ENCODE results near the gene NPR3. TPM values are rescaled to one million over a fixed set of nuclear protein-coding genes. Genes with fewer than 3 reads are reported as not detected.
"Not testable (repeated sequence)": the region's sequence is repeated elsewhere in the genome, so short reads cannot be mapped to it uniquely, and the experiment has no call there.

Gene NPR3
- total RNA-seq, 1 experiment from 2014 or later = 0.11 TPM

- DNase-seq = no peak
- Histone ChIP-seq H3K79me2 (ENCODE audit: low read length) (no peaks in the 10 kb centered on the region), H3K4me2 (ENCODE audit: low read depth, low read length, poor library complexity, severe bottlenecking) (no peak overlapping the region), H3K36me3 (ENCODE audit: insufficient read depth, low read length) (no peaks in the 10 kb centered on the region), H3K4me3 (ENCODE audit: low read length) (no peak overlapping the region), H4K20me1 (ENCODE audit: insufficient read depth, low read depth, low read length) (no peaks in the 10 kb centered on the region), H3K9ac (ENCODE audit: low read length) (no peak overlapping the region), H3K9me3 (ENCODE audit: low read length) (no peaks in the 10 kb centered on the region), H3K9me2 (replicated peaks; ENCODE audit: insufficient read depth, low read length) (no peaks in the 10 kb centered on the region), H3K4me1 (ENCODE audit: low read length) (no peaks in the 10 kb centered on the region), H3K27me3 (ENCODE audit: low read length) (no peaks in the 10 kb centered on the region), H2AFZ (ENCODE audit: low read length) (no peak overlapping the region), H3K27ac (ENCODE audit: low read length) (no peak overlapping the region)
Observed at GRCh38 chr5:32786311-32786710, 75.2 kb downstream of the NPR3 start.

- Histone ChIP-seq H3K9ac (ENCODE audit: low read length) (no peak overlapping the region), H3K9me2 (replicated peaks; ENCODE audit: insufficient read depth, low read length) (no peaks in the 10 kb centered on the region), H3K79me2 (ENCODE audit: low read length) (no peaks in the 10 kb centered on the region)
Observed at GRCh38 chr5:32790411-32790951, 79.4 kb downstream of the NPR3 start.

GRCh38 chr5:32791536-32792243, 80.6 kb downstream of the NPR3 start:
- no peaks in the 10 kb centered on the region for H3K4me1 ChIP-seq (ENCODE audit: low read length)
- no peak overlapping the region for H3K9ac ChIP-seq (ENCODE audit: low read length)
- H3K4me3 ChIP-seq (ENCODE audit: low read length) = no peak overlapping the region
- no peaks in the 10 kb centered on the region for H3K27me3 ChIP-seq (ENCODE audit: low read length)
- no peaks in the 10 kb centered on the region for H3K9me2 ChIP-seq (replicated peaks; ENCODE audit: insufficient read depth, low read length)
- no peak overlapping the region for H2AFZ ChIP-seq (ENCODE audit: low read length)
- no peaks in the 10 kb centered on the region for H3K9me3 ChIP-seq (ENCODE audit: low read length)
- no peaks in the 10 kb centered on the region for H3K79me2 ChIP-seq (ENCODE audit: low read length)
- H3K4me2 ChIP-seq (ENCODE audit: low read depth, low read length, poor library complexity, severe bottlenecking) = no peak overlapping the region
- no peaks in the 10 kb centered on the region for H4K20me1 ChIP-seq (ENCODE audit: insufficient read depth, low read depth, low read length)
- H3K27ac ChIP-seq (ENCODE audit: low read length) = no peak overlapping the region
- H3K36me3 ChIP-seq (ENCODE audit: insufficient read depth, low read length) = no peaks in the 10 kb centered on the region
- no peak for DNase-seq

More at GRCh38 chr5:32790411-32790951, 79.4 kb downstream of the NPR3 start:
- no peak overlapping the region for H2AFZ ChIP-seq (ENCODE audit: low read length)
- no peaks in the 10 kb centered on the region for H3K4me1 ChIP-seq (ENCODE audit: low read length)
- H4K20me1 ChIP-seq (ENCODE audit: insufficient read depth, low read depth, low read length) = no peaks in the 10 kb centered on the region
- H3K4me2 ChIP-seq (ENCODE audit: low read depth, low read length, poor library complexity, severe bottlenecking) = no peak overlapping the region
- no peaks in the 10 kb centered on the region for H3K36me3 ChIP-seq (ENCODE audit: insufficient read depth, low read length)
- H3K9me3 ChIP-seq (ENCODE audit: low read length) = no peaks in the 10 kb centered on the region
- no peak for DNase-seq
- H3K27ac ChIP-seq (ENCODE audit: low read length) = no peak overlapping the region
- H3K27me3 ChIP-seq (ENCODE audit: low read length) = no peaks in the 10 kb centered on the region
- no peak overlapping the region for H3K4me3 ChIP-seq (ENCODE audit: low read length)

GRCh38 chr5:32794086-32794485, 83.0 kb downstream of the NPR3 start:
- no peak for DNase-seq
- Histone ChIP-seq H3K36me3 (ENCODE audit: insufficient read depth, low read length) (no peaks in the 10 kb centered on the region), H3K27ac (ENCODE audit: low read length) (no peak overlapping the region), H3K4me1 (ENCODE audit: low read length) (no peaks in the 10 kb centered on the region), H3K9ac (ENCODE audit: low read length) (no peak overlapping the region), H3K9me2 (replicated peaks; ENCODE audit: insufficient read depth, low read length) (no peaks in the 10 kb centered on the region), H3K27me3 (ENCODE audit: low read length) (no peaks in the 10 kb centered on the region), H3K4me3 (ENCODE audit: low read length) (no peak overlapping the region), H3K9me3 (ENCODE audit: low read length) (no peaks in the 10 kb centered on the region), H4K20me1 (ENCODE audit: insufficient read depth, low read depth, low read length) (no peaks in the 10 kb centered on the region), H2AFZ (ENCODE audit: low read length) (no peak overlapping the region), H3K4me2 (ENCODE audit: low read depth, low read length, poor library complexity, severe bottlenecking) (no peak overlapping the region), H3K79me2 (ENCODE audit: low read length) (no peaks in the 10 kb centered on the region)

GRCh38 chr5:32802764-32803163, 91.6 kb downstream of the NPR3 start:
- Histone ChIP-seq H3K9me2 (replicated peaks; ENCODE audit: insufficient read depth, low read length) (no peaks in the 10 kb centered on the region), H3K36me3 (ENCODE audit: insufficient read depth, low read length) (no peaks in the 10 kb centered on the region), H3K9ac (ENCODE audit: low read length) (no peak overlapping the region), H3K4me1 (ENCODE audit: low read length) (no peaks in the 10 kb centered on the region), H3K4me3 (ENCODE audit: low read length) (no peak overlapping the region), H4K20me1 (ENCODE audit: insufficient read depth, low read depth, low read length) (no peaks in the 10 kb centered on the region), H3K9me3 (ENCODE audit: low read length) (no peaks in the 10 kb centered on the region; the same call in 1 of the 2 replicates), H3K27ac (ENCODE audit: low read length) (no peak overlapping the region), H3K79me2 (ENCODE audit: low read length) (no peaks in the 10 kb centered on the region), H2AFZ (ENCODE audit: low read length) (no peak overlapping the region), H3K27me3 (ENCODE audit: low read length) (no peaks in the 10 kb centered on the region), H3K4me2 (ENCODE audit: low read depth, low read length, poor library complexity, severe bottlenecking) (no peak overlapping the region)
- no peak for DNase-seq

- no peaks in the 10 kb centered on the region for H3K36me3 ChIP-seq (ENCODE audit: insufficient read depth, low read length)
- H3K9ac ChIP-seq (ENCODE audit: low read length) = no peak overlapping the region
- no peaks in the 10 kb centered on the region; the same call in 1 of the 2 replicates for H3K9me3 ChIP-seq (ENCODE audit: low read length)
- no peak overlapping the region for H3K27ac ChIP-seq (ENCODE audit: low read length)
- no peak overlapping the region for H2AFZ ChIP-seq (ENCODE audit: low read length)
- H3K9me2 ChIP-seq (replicated peaks; ENCODE audit: insufficient read depth, low read length) = no peaks in the 10 kb centered on the region
- no peak overlapping the region for H3K4me2 ChIP-seq (ENCODE audit: low read depth, low read length, poor library complexity, severe bottlenecking)
- H3K4me3 ChIP-seq (ENCODE audit: low read length) = no peak overlapping the region
- no peaks in the 10 kb centered on the region for H3K79me2 ChIP-seq (ENCODE audit: low read length)
- no peaks in the 10 kb centered on the region for H3K4me1 ChIP-seq (ENCODE audit: low read length)
- no peak for DNase-seq
- H3K27me3 ChIP-seq (ENCODE audit: low read length) = no peaks in the 10 kb centered on the region
- no peaks in the 10 kb centered on the region for H4K20me1 ChIP-seq (ENCODE audit: insufficient read depth, low read depth, low read length)
Observed at GRCh38 chr5:32803656-32804055, 92.5 kb downstream of the NPR3 start.

- not testable (repeated sequence) for H3K27me3 ChIP-seq (ENCODE audit: low read length); H4K20me1 ChIP-seq (ENCODE audit: insufficient read depth, low read depth, low read length); H3K4me1 ChIP-seq (ENCODE audit: low read length); H3K9me3 ChIP-seq (ENCODE audit: low read length); H3K79me2 ChIP-seq (ENCODE audit: low read length); H3K27ac ChIP-seq (ENCODE audit: low read length); H2AFZ ChIP-seq (ENCODE audit: low read length); H3K36me3 ChIP-seq (ENCODE audit: insufficient read depth, low read length); H3K4me3 ChIP-seq (ENCODE audit: low read length); H3K9ac ChIP-seq (ENCODE audit: low read length); H3K4me2 ChIP-seq (ENCODE audit: low read depth, low read length, poor library complexity, severe bottlenecking); H3K9me2 ChIP-seq (replicated peaks; ENCODE audit: insufficient read depth, low read length); DNase-seq
Observed at GRCh38 chr5:32805462-32805861, 94.3 kb downstream of the NPR3 start.

- Histone ChIP-seq H3K27ac (ENCODE audit: low read length) (no peak overlapping the region), H3K27me3 (ENCODE audit: low read length) (no peaks in the 10 kb centered on the region), H3K36me3 (ENCODE audit: insufficient read depth, low read length) (no peaks in the 10 kb centered on the region), H4K20me1 (ENCODE audit: insufficient read depth, low read depth, low read length) (no peaks in the 10 kb centered on the region), H3K79me2 (ENCODE audit: low read length) (no peaks in the 10 kb centered on the region), H3K4me1 (ENCODE audit: low read length) (no peaks in the 10 kb centered on the region), H2AFZ (ENCODE audit: low read length) (no peak overlapping the region), H3K4me3 (ENCODE audit: low read length) (no peak overlapping the region), H3K9me3 (ENCODE audit: low read length) (no peaks in the 10 kb centered on the region; the same call in 1 of the 2 replicates), H3K9ac (ENCODE audit: low read length) (no peak overlapping the region), H3K9me2 (replicated peaks; ENCODE audit: insufficient read depth, low read length) (no peaks in the 10 kb centered on the region), H3K4me2 (ENCODE audit: low read depth, low read length, poor library complexity, severe bottlenecking) (no peak overlapping the region)
- DNase-seq = no peak
Observed at GRCh38 chr5:32805971-32806638, 95.0 kb downstream of the NPR3 start.
